H1 (cell line): Measurements from ENCODE around the gene RHBG. TPM values are rescaled to one million over a fixed set of nuclear protein-coding genes. Genes with fewer than 3 reads are reported as not detected.

ENCODE experiments used
- BCL11A ChIP-seq, 2 experiments: IDR thresholded peaks; one replicate each; pipeline ENCODE4 v1.6.1; 2011; ENCODE audit warnings: low read depth in 2 of 2, low read length in 2 of 2, mild to moderate bottlenecking in 2 of 2
- BRCA1 ChIP-seq: IDR thresholded peaks from 2 replicates; pipeline ENCODE4 v1.6.1; 2012; ENCODE audit warnings: low read depth, low read length, improper control_type of control experiment
- CBX5 ChIP-seq: fragments of 300-800, 300-1000 bp; sonication (generic); IDR thresholded peaks from 2 replicates; pipeline ENCODE4 v1.7.1; 2016; ENCODE audit warnings: antibody characterized with exemption, low read length, low read depth
- EZH2 ChIP-seq: fragments of 200-600 bp; sonication (generic); IDR thresholded peaks from 2 replicates; pipeline ENCODE4 v1.7.1; 2012; ENCODE audit warnings: low read depth, mild to moderate bottlenecking, moderate library complexity, low read length, inconsistent platforms; ENCODE audit not compliant: severe bottlenecking
- MAFK ChIP-seq: IDR thresholded peaks from 2 replicates; pipeline ENCODE4 v1.6.1; 2012; ENCODE audit warnings: low read depth, mild to moderate bottlenecking, improper control_type of control experiment, low read length
- NRF1 ChIP-seq: IDR thresholded peaks from 2 replicates; pipeline ENCODE4 v1.6.1; 2011; ENCODE audit warnings: mild to moderate bottlenecking, low read depth, low read length, improper control_type of control experiment
- SIRT6 ChIP-seq: IDR thresholded peaks from one replicate; pipeline ENCODE4 v1.7.1; 2012; ENCODE audit warnings: low read length, inconsistent platforms
- SP1 ChIP-seq: IDR thresholded peaks from 2 replicates; pipeline ENCODE4 v1.6.1; 2011; ENCODE audit warnings: low read depth, low read length
- SP2 ChIP-seq: IDR thresholded peaks from 2 replicates; pipeline ENCODE4 v1.6.1; 2012; ENCODE audit warnings: mild to moderate bottlenecking, low read length, inconsistent platforms
- TAF7 ChIP-seq: optimal IDR thresholded peaks from 2 replicates; pipeline ENCODE3; 2011; ENCODE audit warnings: low read depth, mild to moderate bottlenecking, inconsistent platforms, low read length, moderate library complexity, borderline replicate concordance
- polyA plus RNA-seq, 7 experiments: library from polyadenylated mRNA; depleted of rRNA in 3 of 7; stranded (reverse) in 5 of 7; unstranded in 2 of 7; fragments of >200 nt in 5 of 7; fragments of 200-250 nt in 2 of 7; gene quantifications; 1 replicate in 5 of 7; 2 replicates in 1 of 7; 4 replicates in 1 of 7; pipeline versions ENCODE4 v1.2.1 to v1.2.3, GENCODE V29; 2011 to 2013; ENCODE audit warnings: missing spikeins in 2 of 7, mixed read lengths in 2 of 7
- total RNA-seq: library from RNA; stranded (reverse); fragmentation: NEBNext Ultra II Directional; extraction: Animal tissue kit (Norgen Biotek cat#: 25700); gene quantifications from 2 replicates; pipeline ENCODE4 v1.2.1, GENCODE V29; 2021
- TF ChIP-seq, protein P1 (sequence below): IDR thresholded peaks from 2 replicates; pipeline ENCODE4 v1.6.1; 2012; ENCODE audit warnings: inconsistent platforms

Gene RHBG
- total and polyA plus RNA-seq, 2 of the 8 experiments (the other 6 are each of a cell fraction or from before 2014, with no cell fraction given): 2.6 to 2.7 TPM

- TF ChIP-seq BCL11A (IDR thresholded peaks at IDR 0.05; ENCODE audit: low read depth in 2 of 2, low read length in 2 of 2) (no peak), BRCA1 (no peak), MAFK (no peak), CBX5 (no peak), NRF1 (no peak), SP1 (no peak), SIRT6 (no peak), SP2 (no peak), TAF7 (no peak), EZH2 (no peak)
- TF ChIP-seq, protein P1, sequence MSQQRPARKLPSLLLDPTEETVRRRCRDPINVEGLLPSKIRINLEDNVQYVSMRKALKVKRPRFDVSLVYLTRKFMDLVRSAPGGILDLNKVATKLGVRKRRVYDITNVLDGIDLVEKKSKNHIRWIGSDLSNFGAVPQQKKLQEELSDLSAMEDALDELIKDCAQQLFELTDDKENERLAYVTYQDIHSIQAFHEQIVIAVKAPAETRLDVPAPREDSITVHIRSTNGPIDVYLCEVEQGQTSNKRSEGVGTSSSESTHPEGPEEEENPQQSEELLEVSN: no peak
Observed at GRCh38 chr1:156337052-156337887, 31.7 kb upstream of the RHBG start (continued).
